ENCODE results near the gene COL4A5. TPM values are rescaled to one million over a fixed set of nuclear protein-coding genes. Genes with fewer than 3 reads are reported as not detected.

The COL4A5 gene
- total RNA-seq, 2 donors from 2014 or later: 2.4 to 5.6 TPM

GRCh38 chrX:108734426-108734825 lies 294.8 kb downstream of the COL4A5 start:
- intact Hi-C loops (cut with DNase I, micrococcal nuclease): no loop called here
- ATAC-seq (no peak), DNase-seq (no peak)

DNA sequence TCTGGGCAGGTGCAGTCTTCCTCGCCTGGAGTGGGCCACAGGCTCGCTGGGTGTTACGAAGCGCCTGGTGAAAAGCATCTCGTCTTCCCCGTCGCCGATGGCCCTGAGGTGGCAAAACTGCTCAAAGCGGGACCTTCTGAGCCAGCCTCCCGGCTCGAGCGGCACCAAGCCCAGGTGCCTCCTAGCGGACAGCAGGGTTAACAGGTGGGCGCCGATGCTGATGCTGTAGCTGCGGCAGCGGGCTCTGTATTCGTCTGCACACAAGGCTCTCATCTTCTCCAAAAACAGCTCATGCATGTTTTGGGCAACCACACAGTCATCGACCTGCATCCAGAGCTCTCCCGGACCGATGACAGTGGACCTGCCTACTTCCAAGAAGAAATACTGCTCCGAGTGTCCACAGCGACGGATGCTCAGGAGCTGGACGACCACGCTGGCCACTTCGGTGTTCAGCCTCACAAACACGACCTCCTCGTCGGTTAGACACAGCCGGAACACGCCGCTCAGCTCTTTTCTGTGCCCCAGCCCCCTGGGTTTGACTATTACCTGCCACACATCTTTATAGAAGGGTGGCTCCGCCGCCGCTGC lies 295.5 kb downstream of the COL4A5 start:
- DNase-seq (peak in 1 of 2 donors; percentile 4), ATAC-seq (no peak)
- intact Hi-C loops (cut with DNase I, micrococcal nuclease): no loop called here

- DNase-seq (no peak), ATAC-seq (no peak)
- intact Hi-C loops (cut with DNase I, micrococcal nuclease): no loop called here
Measured at GRCh38 chrX:108735679-108736508, 296.3 kb downstream of the COL4A5 start.

DNA sequence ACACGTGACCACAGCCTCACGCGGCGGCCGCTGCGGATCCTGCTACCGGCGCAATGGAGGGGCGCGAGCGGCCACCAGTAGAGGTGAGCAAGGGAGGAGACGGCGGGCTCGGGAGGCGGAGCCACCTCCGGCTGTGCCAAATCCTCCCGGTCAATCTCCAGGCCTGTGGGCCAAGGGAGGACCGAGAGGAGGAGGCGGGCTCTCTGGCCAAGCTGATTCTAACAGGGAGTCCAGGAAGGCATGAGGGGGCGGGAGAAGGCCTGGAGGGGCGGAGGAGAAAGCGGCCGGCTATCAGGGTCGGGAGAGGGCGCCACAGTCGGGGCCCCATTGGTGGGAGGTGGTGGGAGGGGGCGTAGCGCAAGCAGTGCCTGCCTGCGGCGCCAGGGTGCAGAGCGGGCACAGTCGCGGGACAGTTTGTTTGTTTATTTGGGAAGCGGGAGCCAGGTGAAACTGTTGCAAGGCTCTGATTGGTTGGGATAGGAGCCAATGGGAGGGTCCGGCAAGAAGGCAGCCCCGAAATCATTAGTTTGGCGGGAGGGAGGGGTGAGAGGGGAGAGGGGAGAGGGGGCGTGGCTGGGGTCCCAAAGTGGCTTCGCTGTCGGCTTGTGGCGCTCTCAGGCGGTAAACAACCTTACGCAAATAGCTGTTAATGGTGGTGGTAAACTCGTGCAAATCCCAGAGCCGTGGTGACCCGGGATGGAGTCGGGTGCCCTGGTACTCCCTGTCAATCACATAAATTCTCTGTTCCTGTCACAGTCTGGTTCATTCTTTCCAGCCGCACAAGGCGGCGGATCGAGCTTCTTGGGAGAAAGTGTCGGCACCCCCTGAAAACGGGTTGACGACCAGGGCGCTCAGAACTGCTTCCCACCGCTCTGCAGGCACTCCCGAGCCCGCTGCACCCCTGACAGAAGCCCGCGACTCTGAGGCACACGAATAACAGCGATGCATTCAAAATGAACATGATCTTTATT lies 297.2 kb downstream of the COL4A5 start, which contains the start of gene IRS4:
Gene IRS4, minus strand, starts transcription at position 55 of the 971 bp plus-strand sequence.
- ATAC-seq (no peak), DNase-seq (peak in 1 of 2 donors; percentile 7)
- intact Hi-C loops (cut with DNase I, micrococcal nuclease): no loop called here

GRCh38 chrX:108737754-108738153 lies 298.1 kb downstream of the COL4A5 start:
- DNase-seq (no peak), ATAC-seq (no peak)
- intact Hi-C loops (cut with DNase I, micrococcal nuclease): no loop called here

GRCh38 chrX:108740299-108740774 lies 300.7 kb downstream of the COL4A5 start:
- DNase-seq (no peak), ATAC-seq (no peak)
- intact Hi-C loops (cut with DNase I, micrococcal nuclease): no loop called here

Other genes starting within 250 kb of the COL4A5 start
- 1 to 10 TPM in 1 of 2 donors, under 1 TPM in 1; 0.73 to 1.0 TPM for gene COL4A6, start 1.4 kb upstream of the COL4A5 start, total RNA-seq

Data from left colon (tissue), 2 donors.